H54 (cell line): ENCODE data around the gene ACOXL.

Experiments used
- DNase-seq: peaks from one replicate; pipeline ENCODE4 v3.0.0; 2011; ENCODE audit warnings: low spot score, mixed read lengths; ENCODE audit not compliant: insufficient read length
- FAIRE-seq: peaks from 3 replicates; lab custom pipeline; 2011; peaks lifted over from hg19 to GRCh38; lab: Jason Lieb, UNC
- POLR2A ChIP-seq: IDR thresholded peaks from 2 replicates; pipeline ENCODE4 v1.6.1; 2011; ENCODE audit warnings: low read depth, mild to moderate bottlenecking, low read length

ACOXL gene

DNA sequence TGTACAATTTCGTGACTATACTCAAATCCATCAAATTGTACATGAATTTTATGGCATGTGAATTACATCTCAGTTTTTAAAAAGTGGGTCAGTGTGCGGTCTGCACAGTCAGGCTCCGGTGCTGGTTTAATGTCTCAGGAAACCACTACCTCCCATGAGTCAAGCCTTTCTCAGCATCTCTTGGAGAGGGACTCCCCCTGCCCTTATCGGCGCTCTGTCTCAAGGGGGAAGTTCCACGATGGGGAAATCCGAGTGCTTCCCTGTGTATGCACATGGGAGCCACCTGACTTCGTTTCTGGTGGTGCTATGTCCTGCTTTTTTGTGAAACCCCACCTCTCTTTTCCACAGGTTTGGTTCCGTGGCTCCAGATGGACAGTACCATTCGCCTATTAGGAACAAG is 72.5 kb downstream of the ACOXL start:
- no peak for FAIRE-seq
- TF ChIP-seq POLR2A, result no peak
- DNase-seq, result no peak

DNA sequence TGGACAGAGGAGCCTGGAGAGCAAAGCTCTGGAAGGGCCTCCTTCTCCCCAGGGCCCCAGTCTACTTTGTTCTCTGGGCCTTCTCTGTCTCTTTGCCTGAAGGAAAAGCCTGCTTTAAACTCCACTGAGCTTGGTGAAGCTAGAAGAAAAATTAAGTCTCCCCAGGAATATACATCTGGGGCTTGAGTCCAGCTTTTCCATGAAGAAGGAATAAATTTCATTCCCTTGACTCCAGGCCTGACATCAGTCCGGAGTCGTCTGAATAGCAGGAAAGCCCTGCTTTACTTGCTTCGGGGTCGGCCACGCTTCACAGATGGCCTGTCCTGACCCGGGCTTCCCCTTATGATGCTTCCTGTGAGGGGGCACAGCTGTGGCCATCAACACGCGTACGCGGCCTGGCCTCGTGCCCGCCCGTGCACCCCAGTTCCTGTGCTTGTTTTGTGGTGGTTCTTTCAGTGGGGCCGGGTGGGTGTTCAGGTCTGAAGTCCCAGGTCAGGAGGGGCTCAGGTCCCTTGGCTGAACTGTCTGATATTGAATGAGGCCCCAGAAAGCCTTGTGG is 73.6 kb downstream of the ACOXL start:
- DNase-seq (no peak), FAIRE-seq (no peak)
- no peak for TF ChIP-seq POLR2A

DNA sequence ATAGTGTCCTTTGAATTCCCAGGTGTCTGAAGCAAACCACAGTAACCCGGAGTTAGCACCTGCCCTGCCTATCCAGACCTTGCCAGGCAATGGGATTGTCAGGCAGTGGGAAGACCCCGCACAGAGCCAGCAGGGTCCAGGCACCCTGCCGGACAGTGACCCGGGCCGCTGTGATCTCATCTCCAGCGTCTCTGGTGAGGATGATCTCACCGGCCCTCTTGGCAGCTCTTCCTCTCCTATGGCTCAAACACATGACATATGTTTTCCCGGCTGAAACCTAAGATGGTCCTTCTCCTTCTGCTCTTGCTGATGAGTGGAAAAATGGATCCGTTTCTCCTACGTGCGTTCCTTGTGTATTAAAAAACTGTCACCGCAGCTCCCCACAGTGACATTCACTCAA is 75.1 kb downstream of the ACOXL start:
- no peak for TF ChIP-seq POLR2A
- DNase-seq, result no peak
- FAIRE-seq, result no peak

DNA sequence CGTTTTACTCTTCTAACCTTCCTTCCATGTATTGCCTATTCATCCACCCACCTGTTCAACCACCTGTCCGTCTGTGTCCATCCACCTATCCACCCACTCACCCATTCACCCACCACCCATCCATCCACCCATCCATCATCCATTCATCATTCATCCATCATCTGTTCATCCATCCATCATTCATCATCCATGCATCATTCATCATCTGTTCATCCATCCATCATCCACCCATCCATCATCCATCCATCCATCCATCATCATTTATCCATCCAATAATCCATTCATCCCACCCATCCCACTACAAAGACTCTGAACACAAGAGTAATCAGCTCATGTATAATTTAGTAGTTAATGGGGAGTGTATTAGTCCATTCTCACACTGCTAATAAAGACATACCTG is 78.0 kb downstream of the ACOXL start:
- DNase-seq (no peak), FAIRE-seq (no peak)
- no peak for TF ChIP-seq POLR2A

DNA sequence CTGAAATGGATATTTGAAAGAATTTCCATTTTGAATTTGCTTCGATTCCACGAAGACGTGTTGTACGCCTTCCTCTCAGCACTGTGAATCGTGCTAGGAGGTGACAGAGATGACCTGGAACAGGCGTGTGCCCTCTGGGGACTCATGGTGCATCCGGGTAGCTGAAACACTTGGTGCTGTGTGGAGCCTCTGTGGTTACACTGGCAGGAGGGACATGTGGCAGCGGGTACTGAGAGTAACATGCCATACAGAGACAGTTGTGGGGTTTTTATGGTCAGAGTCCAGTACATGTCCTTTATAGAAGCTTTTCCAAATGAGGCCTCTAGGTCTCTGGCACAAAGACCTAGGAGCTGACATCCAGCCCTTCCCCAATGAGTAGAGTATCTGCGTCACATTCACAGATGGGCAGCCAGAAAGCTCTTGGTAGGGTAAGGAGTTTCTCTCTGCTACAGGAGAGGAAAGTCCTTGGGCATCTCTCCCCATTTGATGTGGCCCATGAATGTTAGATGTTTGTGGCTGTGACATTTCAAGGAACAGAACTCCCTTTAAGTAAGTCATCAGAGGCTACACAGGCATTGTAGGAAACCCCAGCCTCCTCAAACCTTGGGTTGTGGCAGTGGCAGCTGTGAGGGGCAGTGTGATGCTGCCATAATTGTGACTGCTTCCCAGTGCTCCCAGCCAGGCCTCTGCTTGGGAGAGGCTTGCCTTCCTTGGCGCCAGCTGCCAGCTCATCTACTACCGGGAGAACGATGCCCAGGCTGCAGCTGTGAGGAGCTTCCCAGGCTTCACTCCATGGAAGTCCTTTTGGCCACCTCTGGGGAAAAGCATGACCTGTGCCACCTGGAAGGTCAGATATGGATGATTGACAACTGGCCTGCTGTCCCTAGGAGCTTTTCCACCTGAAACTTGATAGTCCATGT is 80.6 kb downstream of the ACOXL start:
- DNase-seq (no peak), FAIRE-seq (no peak)
- no peak for TF ChIP-seq POLR2A

DNA sequence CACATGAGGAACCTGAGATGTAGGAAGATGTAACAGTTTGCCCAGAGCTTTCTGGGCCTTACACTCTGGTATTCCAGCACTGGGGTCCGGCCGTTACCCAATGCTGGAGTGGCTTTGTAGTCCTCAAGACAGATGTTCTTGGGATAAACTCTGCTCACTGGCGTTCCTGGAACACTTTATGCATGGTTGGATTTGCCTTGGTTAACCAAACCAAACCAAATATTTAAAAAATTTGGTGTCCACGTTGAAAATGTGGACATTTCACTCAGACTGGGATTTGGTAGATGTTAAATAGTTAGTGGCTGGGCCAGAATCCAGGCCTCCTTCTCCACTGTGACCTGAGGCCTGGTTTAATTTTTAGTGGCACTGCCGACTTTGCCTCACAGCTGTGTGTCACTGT is 81.5 kb downstream of the ACOXL start:
- TF ChIP-seq POLR2A, result no peak
- FAIRE-seq (no peak), DNase-seq (no peak)

DNA sequence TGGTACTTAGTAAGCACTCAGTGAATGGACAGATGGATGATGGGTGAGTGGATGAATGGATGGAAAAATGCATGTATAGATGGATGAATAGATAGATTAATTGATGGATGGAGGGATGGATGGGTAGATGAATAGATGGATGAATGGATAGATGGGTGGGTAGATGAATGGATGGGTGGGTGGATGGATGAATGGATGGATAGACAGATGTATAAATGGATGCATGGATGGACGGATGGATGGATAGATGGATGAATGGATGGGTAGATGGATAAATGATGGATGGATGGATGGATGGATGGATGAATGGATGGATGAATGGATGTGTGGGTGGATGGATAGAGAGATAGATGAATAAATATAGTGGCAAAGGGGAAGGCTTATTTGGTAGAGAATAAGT is 83.6 kb downstream of the ACOXL start:
- no peak for TF ChIP-seq POLR2A
- no peak for FAIRE-seq
- no peak for DNase-seq

DNA sequence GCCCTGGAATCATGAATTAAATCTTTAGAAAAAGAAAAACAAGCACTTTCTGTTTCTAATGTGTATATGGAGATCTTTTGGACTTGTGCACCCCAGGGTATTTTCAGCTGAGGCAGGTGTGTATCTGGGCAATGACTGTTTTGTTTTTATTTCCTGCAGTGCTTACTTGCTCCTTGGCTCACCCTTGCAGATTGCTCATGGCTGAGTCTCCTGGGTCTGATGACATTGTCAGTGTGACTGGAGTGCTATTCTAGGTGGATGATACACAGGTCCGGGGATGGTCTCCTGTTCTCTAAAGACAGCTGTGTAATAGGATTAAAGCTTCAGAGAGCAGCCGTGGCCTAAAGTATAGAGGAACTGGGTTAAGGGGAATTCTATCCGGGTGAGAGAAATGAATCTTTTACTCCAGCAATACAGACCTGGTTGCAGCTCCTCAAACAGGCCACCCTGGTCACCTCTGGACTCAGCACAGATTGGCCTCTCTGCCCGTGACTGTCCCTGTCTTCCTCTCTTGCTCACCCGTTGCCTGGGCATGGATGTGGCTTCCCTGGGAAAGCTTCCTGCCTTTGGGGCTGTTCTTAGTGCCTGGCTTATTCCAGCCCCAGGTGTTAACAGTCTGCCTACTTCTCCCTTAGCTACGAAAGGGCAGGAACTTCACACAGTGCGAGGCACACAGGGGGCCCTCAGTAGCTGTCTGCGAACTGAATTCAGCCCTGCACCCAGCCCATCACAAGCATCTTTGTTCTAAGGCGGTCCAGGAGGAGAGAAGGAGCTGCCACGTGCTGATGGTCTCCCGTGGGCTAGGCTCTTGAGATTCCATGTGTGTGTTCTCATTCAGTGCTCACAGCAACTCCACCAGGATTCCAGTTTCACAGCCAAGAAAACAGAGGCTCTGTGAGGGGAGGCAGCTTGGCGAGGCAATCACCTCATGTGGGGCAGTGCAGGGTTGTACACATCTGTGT is 84.3 kb downstream of the ACOXL start:
- DNase-seq, result no peak
- no peak for FAIRE-seq

DNA sequence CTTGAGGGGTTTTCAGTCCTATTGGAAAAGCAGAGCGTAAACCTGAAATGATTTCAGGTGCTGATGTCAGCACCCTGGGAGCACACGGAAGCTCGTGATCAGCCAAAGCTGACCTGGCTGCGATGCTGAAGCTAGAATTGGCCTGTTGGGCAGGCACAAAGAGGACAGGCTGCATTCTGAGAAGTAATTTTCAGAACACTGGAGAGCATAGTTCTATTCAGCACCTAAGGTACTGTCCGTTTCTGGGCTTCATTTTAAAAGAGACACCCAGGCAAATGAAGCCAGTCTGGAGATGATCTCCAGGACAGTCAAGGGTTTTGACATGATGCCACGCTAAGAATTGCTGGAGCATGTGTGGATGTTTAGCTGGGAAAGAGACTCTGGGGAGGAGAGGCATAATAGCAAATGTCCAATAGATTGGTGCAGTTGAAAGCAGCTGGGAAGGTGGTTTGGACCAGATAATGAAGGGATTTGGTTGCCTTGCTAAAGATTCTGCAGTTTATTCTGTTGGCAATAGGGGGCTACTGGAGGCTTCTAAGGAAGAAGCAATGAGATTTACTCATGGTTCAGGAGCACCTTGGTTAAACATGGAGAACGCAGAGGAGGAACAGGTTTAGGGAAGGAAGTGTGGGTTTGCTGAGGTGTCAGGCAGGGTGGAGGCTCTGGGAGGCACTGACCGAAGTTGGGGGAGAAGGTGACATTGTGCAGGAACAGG is 86.6 kb downstream of the ACOXL start:
- no peak for FAIRE-seq
- no peak for DNase-seq
- no peak for TF ChIP-seq POLR2A

More for the DNA sequence above, 84.3 kb downstream of the ACOXL start:
- TF ChIP-seq POLR2A, result no peak

DNA sequence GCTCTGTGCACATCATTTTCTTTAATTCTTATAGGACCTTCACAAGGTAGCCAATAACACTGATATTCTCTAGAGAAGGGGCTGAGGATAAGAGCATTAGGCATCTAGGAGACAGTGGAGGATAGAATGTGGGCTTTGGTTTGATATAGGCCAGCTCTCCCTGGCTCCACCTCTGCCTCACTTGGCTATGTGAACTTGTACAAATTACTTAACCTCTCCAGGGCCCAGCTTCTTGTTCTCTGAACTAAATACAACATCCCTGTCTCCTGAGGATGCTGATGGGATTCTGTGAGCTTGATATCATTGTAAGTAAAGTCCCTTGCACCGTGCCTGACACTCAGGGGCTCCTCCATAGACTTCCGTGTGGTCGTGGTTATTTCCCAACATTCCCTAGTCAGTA is 87.3 kb downstream of the ACOXL start:
- no peak for TF ChIP-seq POLR2A
- FAIRE-seq (no peak), DNase-seq (no peak)

DNA sequence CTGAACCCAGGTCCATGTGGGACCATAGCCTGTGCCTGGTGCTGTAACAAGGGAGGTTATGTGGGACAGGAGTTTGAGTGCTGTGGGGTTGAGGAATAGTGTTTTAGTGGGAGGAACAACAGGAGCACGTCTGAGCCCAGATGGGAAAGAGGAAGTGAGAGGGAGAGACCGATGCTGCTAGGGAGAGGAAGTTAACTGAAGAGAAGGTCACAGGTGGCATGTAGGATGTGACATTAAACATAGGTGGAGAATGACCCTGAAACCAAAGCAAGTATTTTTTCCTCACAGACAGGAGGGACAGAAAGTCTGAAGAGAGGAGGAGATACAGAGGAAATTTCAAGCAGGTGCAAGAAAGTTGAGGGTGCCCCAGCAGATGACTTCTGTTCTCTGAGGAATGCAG is 87.8 kb downstream of the ACOXL start:
- TF ChIP-seq POLR2A, result no peak
- DNase-seq, result no peak
- FAIRE-seq, result no peak

DNA sequence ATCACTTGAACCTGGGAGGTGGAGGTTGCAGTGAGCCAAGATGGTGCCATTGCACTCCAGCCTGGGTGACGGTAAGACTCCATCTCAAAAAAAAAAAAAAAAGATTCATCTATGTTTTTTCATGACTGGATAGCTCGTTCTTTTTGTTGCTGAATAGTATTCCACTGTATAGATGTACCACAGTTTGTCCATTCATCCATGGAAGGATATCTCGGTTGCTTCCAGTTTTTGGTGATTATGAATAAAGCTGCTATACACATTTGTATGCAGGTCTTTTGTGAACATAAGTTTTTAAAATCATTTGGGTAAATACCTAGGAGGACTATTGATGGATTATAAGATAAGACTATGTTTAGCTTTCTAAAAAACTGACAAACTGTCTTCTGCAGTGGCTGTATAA is 90.8 kb downstream of the ACOXL start:
- DNase-seq (no peak), FAIRE-seq (no peak)
- no peak for TF ChIP-seq POLR2A

DNA sequence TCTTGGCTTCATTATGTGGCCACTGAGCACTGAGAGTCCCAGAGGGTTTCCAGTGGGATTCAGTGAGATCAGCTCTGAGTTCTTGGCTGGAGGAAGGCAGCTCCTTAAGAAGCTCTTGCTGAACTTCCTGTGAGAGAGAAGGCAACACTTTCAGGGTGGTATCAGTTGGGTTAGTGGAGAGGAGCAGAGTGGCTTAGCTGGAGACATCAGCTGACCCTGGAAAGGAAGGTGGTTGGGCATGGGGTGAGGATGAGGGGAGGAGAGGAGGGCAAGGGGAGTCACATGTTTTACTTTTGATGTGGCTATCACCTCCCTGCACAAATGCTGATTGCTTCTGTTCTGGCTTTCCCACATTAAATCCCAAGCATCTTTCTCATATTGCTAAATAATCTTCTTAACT is 95.1 kb downstream of the ACOXL start:
- DNase-seq (no peak), FAIRE-seq (no peak)
- TF ChIP-seq POLR2A, result no peak

DNA sequence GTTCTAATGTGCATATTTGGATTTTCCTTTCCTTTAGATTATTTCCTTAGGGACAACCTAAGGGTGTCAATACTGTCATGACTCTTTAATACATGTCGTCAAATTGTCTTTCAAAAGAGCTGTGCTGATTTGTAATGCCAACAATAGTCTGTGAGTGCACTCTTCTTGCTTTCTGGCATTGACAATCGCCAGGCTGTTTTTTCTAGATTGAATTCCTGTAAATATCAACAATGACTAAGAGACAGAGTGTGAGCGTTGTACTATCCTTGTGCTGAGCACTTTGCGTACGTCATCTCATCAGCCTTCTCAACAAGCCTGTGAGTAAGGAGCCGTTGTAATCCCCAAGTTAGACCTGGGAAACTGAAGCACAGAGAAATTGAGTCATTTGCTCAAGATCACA is 96.0 kb downstream of the ACOXL start:
- FAIRE-seq (no peak), DNase-seq (no peak)
- no peak for TF ChIP-seq POLR2A
